HG02571 (cell line): ENCODE data around the gene WDR18.
A peak's percentile ranks its signal among the peaks of the same experiment; 100 is the strongest.
"Not testable (repeated sequence)": the region's sequence is repeated elsewhere in the genome, so short reads cannot be mapped to it uniquely, and the experiment has no call there.

Experiments
- ATAC-seq: cut with Tn5 transposase; IDR thresholded peaks from one replicate; pipeline ENCODE4 v1.9.1; 2021; ENCODE audit warnings: mild to moderate bottlenecking, moderate library complexity; ENCODE audit not compliant: unreplicated experiment

Gene WDR18

GRCh38 chr19:1018393-1018792 is 34.2 kb downstream of the WDR18 start:
- ATAC-seq, result no peak

GRCh38 chr19:1018932-1019615 is 34.9 kb downstream of the WDR18 start:
- no peak for ATAC-seq

- no peak for ATAC-seq
Measured at GRCh38 chr19:1019616-1019961, 35.4 kb downstream of the WDR18 start.

GRCh38 chr19:1019980-1020867 is 36.1 kb downstream of the WDR18 start:
- no peak for ATAC-seq

GRCh38 chr19:1020868-1021425 is 36.8 kb downstream of the WDR18 start, which contains the start of gene TMEM259:
Gene TMEM259 (minus strand): TSS chr19:1021123. CDS start chr19:1020996, 127 bp downstream.
- peak; percentile 70 for ATAC-seq

GRCh38 chr19:1023883-1024188 is 39.7 kb downstream of the WDR18 start:
- not testable (repeated sequence) for ATAC-seq

GRCh38 chr19:1025080-1025479 is 40.9 kb downstream of the WDR18 start:
- ATAC-seq, result not testable (repeated sequence)

DNA sequence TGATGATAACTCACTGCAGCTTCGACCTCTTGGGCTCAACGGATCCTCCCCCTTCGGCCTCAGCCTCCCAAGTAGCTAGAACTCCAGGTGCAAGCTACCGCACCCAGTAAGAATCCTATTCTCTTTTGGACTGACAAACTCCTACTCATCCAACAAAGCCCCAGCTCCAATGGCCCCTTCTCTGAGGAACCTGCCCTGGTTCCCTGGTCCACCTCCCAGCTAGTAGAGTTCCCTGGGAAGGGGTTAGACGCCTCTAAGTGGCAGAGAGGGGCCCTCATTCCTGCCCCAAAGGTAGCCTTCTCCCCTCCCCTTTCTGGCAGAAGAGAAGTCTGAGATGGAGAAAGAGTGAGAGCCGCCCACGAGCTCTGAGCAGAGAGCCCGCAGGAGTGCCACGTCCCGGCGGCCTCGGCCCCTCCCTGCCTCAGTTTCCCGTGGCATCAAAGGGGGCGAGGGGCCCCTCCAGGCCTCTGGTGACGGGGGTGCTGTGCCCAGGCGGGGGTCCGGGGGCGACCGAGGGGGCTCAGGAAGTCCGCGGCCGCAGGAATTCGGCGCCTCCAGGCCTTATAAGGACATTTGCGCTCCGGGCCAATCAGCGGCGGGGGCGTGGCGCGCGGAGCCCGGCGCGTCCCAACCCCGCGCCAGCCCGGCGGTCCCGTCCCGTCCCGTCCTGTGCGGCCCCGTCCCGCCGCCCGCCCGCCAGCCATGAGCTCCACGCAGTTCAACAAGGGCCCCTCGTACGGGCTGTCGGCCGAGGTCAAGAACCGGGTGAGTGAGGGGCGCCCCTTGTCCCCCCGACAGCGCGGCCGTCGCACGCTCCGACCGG is 42.0 kb downstream of the WDR18 start, which contains the start of gene CNN2:
Gene CNN2, plus strand, starts transcription at position 649 of the 823 bp plus-strand sequence. Its CDS starts 54 bp downstream, at position 703.
- ATAC-seq, result no peak

- ATAC-seq, result no peak
Measured at GRCh38 chr19:1026783-1027649, 42.9 kb downstream of the WDR18 start.

DNA sequence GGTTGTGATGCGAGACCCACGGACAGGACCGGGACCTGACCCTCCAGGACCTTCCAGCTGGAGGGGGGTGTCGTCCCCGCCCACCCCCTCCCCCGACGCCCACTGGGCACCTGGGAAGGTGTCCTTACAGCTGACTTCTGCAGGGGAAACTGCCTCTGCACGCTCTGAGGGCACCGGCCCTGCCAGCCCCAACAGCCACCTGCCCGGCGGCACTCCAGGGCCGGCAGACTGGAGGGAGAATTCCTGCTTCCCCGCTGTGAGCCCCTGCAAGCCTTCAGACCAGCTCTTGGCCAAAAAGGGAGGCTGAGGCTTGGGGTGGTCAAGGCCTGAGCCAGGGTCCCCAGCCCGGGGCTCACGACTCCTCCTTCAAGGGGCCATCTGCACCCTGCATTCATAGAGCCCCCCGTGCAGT is 43.5 kb downstream of the WDR18 start:
- ATAC-seq, result no peak

- ATAC-seq, result no peak
Measured at GRCh38 chr19:1028062-1028926, 44.1 kb downstream of the WDR18 start.

DNA sequence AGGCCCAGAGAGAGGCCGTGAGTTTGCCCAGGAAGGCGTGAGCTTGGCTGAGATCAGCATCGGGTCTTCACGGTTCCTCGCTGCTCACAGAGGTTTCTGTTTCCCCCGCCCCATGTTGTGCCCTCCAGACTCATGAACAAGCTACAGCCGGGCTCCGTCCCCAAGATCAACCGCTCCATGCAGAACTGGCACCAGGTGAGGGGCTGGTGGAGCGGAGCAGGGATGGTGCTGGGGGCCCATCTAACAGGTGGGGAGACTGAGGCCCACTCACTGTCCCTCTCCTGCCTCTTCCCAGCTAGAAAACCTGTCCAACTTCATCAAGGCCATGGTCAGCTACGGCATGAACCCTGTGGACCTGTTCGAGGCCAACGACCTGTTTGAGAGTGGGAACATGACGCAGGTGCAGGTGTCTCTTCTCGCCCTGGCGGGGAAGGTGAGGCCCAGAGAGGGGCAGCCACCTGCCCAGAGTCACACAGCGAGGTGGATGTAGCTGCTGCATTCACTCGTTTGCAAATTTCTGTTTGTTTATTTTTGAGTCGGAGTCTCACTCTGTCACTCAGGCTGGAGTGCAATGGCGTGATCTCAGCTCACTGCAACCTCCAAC is 48.2 kb downstream of the WDR18 start:
- ATAC-seq, result no peak

DNA sequence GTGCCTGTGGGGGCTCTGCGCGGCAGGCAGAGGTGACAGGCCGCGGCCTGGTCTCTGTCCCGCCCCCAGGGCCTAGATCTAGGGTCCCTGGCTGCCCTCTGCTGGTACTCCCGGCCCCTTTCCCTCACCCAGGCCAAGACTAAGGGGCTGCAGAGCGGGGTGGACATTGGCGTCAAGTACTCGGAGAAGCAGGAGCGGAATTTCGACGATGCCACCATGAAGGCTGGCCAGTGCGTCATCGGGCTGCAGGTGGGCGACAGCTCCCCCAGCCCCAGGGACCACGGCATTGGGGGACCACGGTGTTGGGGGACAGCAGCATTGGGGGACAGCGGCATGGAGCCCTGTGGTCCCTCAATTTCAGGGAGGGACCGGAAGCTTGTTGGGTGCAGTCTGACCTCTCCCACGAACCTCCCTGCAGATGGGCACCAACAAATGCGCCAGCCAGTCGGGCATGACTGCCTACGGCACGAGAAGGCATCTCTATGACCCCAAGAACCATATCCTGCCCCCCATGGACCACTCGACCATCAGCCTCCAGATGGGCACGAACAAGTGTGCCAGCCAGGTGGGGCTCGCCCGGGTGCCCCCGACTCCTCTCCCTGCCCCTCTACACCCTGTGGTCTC is 52.0 kb downstream of the WDR18 start:
- no peak for ATAC-seq

- no peak for ATAC-seq
Measured at GRCh38 chr19:1037621-1038064, 53.5 kb downstream of the WDR18 start.

- no peak for ATAC-seq
Measured at GRCh38 chr19:1038978-1039645, 55.0 kb downstream of the WDR18 start.

GRCh38 chr19:1039646-1040475 is 55.7 kb downstream of the WDR18 start, which contains the start of gene ABCA7:
Gene ABCA7 (plus strand): TSS chr19:1040107. CDS start chr19:1041362, 1,255 bp downstream.
- peak; percentile 70 for ATAC-seq
